NB4 (cell line): ENCODE data around the gene CCDC9B.

Source experiments
- DNase-seq: peaks from one replicate; pipeline ENCODE4 v3.0.0; 2010; ENCODE audit warnings: low read depth
- H3K4me3 ChIP-seq: one replicate; pipeline ENCODE4 v1.5.1; 2011; ENCODE audit warnings: mild to moderate bottlenecking, low read depth, low read length, moderate library complexity
- CTCF ChIP-seq: IDR thresholded peaks from one replicate; pipeline ENCODE4 v1.5.1; 2012; ENCODE audit warnings: low read depth, low read length
- MYC ChIP-seq: IDR thresholded peaks from 2 replicates; pipeline ENCODE4 v1.6.1; 2011; ENCODE audit warnings: low read depth, low read length
- POLR2A ChIP-seq: IDR thresholded peaks from 2 replicates; pipeline ENCODE4 v1.6.1; 2011; ENCODE audit warnings: mild to moderate bottlenecking; ENCODE audit not compliant: insufficient read length; ENCODE audit errors: extremely low read depth
- TF ChIP-seq, protein P1 (sequence below): IDR thresholded peaks from 2 replicates; pipeline ENCODE4 v1.6.1; 2011; ENCODE audit warnings: low read depth, low read length

The CCDC9B gene

DNA sequence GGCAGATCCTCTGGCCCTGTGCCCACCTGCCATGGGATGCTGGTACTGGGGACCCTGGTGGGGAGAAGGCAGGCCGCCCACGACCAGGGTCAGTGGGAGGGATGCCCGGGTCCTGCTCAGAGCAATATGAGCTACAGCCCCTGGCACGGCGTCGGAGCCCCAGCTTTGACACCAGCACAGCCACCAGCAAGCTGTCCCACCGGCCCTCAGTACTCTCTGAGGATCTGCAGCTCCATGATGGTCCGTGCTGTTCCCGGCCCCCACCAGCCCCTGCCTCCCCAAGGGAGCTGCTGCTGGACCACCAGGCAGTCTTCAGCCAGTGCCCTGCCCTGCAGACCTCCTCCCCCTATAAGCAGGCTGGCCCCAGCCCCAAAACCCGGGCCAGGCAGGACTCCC, 28.7 kb upstream of the CCDC9B start:
- H3K4me3 ChIP-seq = no peak overlapping the region
- TF ChIP-seq, protein P1, sequence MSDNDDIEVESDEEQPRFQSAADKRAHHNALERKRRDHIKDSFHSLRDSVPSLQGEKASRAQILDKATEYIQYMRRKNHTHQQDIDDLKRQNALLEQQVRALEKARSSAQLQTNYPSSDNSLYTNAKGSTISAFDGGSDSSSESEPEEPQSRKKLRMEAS = no peak
- no peak for TF ChIP-seq CTCF
- TF ChIP-seq POLR2A = no peak
- no peak for TF ChIP-seq MYC

GRCh38 chr15:40368719-40369473, 28.2 kb upstream of the CCDC9B start:
- TF ChIP-seq, protein P1 = no peak
- TF ChIP-seq MYC (no peak), POLR2A (no peak), CTCF (no peak)
- DNase-seq = no peak
- H3K4me3 ChIP-seq = no peak overlapping the region

More for the DNA sequence above, 28.7 kb upstream of the CCDC9B start:
- no peak for DNase-seq

DNA sequence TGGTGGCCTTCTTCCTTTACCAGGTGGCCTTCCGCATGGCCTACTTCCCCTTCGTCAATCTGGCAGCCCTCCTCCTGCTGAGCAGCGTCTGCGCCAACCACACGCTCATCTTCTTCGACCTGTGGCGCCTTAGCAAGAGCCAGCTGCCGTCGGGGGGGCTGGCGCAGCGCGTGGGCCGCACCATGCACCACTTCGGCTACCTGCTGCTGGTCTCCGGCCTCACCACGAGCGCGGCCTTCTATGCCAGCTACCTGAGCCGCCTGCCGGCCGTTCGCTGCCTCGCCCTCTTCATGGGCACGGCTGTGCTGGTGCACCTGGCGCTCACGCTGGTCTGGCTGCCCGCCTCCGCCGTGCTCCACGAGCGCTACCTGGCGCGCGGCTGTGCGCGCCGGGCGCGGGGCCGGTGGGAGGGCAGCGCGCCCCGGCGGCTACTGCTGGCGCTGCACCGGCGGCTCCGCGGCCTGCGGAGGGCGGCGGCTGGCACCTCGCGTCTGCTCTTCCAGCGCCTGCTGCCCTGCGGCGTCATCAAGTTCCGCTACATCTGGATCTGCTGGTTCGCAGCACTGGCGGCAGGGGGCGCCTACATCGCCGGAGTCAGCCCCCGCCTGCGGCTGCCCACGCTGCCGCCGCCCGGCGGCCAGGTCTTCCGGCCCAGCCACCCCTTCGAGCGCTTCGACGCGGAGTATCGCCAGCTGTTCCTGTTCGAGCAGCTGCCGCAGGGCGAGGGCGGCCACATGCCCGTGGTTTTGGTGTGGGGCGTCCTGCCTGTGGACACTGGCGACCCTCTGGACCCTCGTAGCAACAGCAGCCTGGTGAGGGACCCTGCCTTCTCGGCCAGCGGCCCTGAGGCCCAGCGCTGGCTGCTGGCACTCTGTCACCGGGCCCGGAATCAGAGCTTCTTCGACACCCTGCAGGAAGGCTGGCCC, 27.2 kb upstream of the CCDC9B start:
- TF ChIP-seq, protein P1 = peak; percentile 93
- TF ChIP-seq CTCF (peak; percentile 62), POLR2A (no peak), MYC (peak; percentile 97)
- DNase-seq = peak; percentile 96
- no peak overlapping the region for H3K4me3 ChIP-seq

- TF ChIP-seq CTCF (no peak), MYC (no peak), POLR2A (no peak)
- TF ChIP-seq, protein P1 = no peak
- DNase-seq = no peak
- H3K4me3 ChIP-seq = no peak overlapping the region
Measured at GRCh38 chr15:40367371-40367685, 26.6 kb upstream of the CCDC9B start.

DNA sequence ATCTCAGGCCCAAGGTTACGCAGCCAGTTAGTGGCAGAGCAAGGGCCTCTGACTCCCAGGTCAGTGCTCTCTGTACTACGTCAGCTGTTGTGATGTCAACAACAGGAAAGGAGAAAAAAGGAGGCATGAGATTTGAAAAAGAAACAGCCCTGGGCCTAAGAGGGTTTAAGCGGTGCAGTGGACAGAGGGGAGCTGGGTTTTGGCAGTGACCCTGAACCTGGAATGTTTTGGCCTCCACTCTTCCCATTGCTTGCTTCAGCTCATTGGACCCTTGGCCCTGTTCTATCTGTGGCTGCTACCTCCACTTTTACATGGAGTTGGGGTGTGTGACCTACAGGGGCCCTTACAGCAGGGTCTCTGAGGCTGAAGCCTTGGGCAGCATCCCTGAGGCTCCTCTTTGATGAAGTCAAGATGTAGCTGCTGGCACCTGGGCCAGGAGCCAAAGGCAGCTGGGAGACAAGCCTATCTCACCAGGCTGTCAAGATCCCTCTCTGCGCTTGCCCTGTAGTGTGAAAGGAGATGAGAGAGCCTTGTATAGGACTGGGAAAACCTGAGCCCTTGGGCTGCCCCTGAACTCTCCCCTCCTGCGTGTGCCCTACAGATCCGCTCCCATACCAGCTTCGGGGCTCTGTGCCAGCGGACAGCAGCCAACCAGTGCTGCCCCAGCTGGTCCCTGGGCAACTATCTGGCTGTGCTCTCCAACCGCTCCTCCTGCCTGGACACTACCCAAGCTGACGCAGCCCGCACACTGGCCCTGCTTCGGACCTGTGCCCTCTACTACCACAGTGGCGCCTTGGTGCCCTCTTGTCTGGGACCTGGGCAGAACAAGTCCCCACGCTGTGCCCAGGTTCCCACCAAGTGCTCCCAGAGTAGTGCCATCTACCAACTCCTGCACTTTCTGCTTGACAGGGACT, 26.0 kb upstream of the CCDC9B start:
- no peak for DNase-seq
- no peak overlapping the region for H3K4me3 ChIP-seq
- no peak for TF ChIP-seq CTCF
- TF ChIP-seq, protein P1 = no peak
- TF ChIP-seq MYC = no peak
- TF ChIP-seq POLR2A = no peak
